ENCODE data around the gene MYL11.
A peak's percentile ranks its signal among the peaks of the same experiment; 100 is the strongest.

Gene MYL11

DNA sequence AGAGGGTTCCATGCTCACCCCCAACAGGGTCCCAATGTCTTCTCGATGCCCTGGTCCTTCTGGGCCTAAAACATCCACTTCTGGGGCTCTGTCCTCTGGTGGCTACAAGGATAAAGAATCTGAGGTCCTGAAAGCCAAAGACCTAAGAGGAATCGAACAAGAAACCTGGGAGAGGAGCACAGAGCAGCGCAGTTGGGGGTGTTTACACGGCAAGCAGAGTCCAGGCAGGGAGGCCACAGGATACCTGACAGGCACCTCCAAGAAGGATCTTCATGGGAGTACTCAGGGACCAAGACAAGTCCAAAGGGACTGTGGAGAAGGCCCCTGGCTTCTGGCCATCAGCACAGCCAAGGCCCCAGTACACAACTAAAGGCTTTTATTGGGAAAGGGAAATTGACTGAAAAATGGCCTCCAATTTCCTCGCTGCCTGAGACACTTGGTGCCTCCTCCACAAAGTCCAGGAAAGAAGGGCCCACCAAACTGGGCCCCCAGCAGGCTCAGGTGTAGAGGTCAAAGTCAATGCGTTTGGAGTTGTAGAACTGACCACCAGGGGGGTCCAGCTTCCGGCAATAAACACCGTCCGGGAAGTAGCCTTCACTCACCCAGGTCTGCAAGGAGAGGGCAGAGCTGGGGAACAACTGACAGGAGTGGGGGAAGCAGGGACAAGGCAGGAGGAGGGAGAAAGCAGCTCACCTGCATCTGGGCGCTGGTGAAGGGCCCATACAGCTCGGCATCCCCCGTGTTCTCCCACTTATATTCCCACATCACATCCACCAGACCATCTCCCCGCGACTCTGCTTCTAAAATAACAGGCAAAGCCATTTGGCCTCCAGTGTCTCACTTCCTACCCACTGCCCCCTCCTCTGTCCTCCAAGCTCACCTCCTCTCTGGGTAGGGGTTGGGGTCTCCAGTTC, 21.9 kb upstream of the MYL11 start:
- peak overlapping the region; percentile 49 for H3K27ac ChIP-seq
- TF ChIP-seq, protein P1, sequence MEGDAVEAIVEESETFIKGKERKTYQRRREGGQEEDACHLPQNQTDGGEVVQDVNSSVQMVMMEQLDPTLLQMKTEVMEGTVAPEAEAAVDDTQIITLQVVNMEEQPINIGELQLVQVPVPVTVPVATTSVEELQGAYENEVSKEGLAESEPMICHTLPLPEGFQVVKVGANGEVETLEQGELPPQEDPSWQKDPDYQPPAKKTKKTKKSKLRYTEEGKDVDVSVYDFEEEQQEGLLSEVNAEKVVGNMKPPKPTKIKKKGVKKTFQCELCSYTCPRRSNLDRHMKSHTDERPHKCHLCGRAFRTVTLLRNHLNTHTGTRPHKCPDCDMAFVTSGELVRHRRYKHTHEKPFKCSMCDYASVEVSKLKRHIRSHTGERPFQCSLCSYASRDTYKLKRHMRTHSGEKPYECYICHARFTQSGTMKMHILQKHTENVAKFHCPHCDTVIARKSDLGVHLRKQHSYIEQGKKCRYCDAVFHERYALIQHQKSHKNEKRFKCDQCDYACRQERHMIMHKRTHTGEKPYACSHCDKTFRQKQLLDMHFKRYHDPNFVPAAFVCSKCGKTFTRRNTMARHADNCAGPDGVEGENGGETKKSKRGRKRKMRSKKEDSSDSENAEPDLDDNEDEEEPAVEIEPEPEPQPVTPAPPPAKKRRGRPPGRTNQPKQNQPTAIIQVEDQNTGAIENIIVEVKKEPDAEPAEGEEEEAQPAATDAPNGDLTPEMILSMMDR (conservative IDR thresholded peaks at IDR 0.05) = no peak
- TF ChIP-seq ZFX (IDR thresholded peaks at IDR 0.05) = no peak

DNA sequence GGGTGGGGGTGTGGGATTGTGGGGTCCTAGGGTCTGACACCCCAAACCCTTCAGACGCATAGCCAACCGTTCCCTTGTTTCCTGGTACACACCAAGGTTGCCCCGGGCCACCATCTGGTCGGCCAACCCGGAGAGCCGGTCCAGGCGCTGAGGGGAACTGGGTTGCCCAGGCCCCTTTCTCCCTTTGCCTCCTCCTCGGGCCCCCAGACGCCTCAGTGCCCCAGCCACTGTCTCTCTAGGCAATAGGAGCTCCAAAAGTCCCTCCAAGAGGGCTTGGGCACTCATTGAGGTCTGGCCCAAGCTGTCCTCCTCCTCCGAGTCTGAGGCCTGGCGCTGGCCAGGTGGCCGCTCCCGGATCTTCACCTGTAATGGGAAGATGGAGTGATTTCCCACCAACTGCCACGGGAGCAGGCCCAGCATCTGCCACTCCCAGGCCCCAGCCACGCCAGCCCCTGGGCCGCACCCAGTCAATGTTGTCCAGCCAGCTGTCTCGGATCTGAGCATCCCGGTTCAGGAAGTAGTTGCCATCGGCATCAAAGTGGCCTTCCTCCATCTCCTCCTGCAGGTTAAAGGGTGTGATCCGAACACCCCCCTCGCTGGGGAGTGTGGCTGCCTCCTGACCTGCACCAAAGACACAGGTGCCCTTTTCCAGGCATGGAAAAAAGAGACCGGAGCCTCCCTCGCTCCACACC, 21.0 kb upstream of the MYL11 start:
- TF ChIP-seq, protein P1 (conservative IDR thresholded peaks at IDR 0.05) = no peak
- TF ChIP-seq ZFX (IDR thresholded peaks at IDR 0.05) = no peak
- peak overlapping the region; percentile 95 for H3K27ac ChIP-seq

DNA sequence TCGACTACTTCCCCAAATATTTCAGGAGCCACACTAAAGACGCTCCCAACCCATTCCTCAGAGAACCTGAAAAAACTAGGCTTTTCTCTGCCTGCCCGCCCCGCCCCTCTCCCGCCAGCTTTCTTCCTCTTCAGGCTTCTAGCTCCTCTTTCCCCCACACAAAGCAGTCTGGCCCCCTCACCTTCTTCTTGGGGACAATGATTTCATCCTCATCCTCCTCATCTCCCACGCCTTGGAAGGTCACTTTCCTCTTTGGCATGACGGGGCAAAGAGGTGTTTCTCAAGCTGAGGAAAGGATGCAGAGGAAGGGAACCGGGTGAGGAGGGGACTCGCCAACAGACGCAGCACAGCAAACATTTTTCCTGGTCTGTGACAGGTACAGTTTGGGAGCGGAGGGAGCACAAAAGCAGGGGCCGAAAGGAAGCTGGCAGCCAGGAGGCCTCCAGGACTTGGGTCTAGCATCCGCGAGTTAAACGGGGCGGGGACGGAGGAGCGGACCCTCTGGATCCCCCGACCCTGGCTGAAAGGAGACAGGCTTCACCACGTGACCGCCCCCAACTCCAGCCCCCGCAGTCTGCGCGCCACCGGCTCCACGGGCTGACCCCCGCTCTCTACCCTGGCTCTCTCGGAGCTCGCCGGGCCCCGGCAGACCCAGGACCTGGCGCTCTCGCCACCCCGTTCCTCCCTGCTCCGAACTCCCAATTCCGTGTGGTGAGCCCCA, 20.0 kb upstream of the MYL11 start:
- H3K27ac ChIP-seq = peak overlapping the region; percentile 95
- TF ChIP-seq ZFX (IDR thresholded peaks at IDR 0.05) = peak; percentile 39; the same call in 1 of the 2 replicates
- TF ChIP-seq, protein P1 (conservative IDR thresholded peaks at IDR 0.05) = no peak

DNA sequence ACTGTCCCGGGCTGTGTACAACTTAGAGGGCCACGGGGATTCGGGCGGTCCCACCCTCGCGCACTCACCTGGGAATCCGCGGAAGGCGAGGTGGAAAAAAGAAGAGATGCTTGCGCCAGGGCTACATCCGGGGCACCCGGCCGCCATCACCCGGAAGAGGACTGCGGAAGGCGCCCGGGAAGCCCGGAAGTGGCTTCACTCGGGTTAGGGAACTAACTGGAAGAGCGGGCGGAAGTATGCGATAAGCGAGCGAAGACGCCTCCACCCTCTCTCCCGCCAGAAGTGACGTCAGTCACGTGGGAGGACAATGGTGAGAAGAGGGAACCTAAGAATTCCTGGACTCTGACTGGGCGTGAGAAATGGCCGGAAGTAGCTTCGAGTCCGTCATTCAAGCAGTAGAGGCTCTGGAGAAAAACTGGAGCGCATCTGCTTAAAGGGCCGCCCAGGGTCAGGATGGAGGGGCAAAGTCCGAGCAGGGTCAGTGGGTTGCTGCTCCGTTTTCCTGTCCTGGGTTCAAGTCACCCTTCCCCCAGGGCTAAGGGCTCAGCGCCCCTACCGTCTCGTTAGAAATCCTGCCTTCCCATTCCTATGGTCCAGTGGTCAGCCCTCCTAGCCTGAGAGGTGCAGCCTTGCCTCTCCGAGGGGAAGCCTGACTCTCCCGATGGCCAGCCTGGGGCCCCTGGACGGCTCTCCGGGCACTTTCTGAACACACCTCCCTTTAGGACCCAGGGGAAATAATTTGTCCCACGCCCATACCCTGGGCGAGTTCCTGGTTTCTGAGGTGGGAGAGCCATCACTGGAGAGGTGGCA, 19.3 kb upstream of the MYL11 start, which contains the start of gene CD2BP2:
CD2BP2 (minus strand) TSS at position 165 of the 810 bp plus-strand sequence. CDS start 627 bp downstream, outside the sequence.
- peak within 1 kb of the TSS; percentile 95 for H3K27ac ChIP-seq
- TF ChIP-seq, protein P1 (conservative IDR thresholded peaks at IDR 0.05) = no peak
- TF ChIP-seq ZFX (IDR thresholded peaks at IDR 0.05) = no peak

DNA sequence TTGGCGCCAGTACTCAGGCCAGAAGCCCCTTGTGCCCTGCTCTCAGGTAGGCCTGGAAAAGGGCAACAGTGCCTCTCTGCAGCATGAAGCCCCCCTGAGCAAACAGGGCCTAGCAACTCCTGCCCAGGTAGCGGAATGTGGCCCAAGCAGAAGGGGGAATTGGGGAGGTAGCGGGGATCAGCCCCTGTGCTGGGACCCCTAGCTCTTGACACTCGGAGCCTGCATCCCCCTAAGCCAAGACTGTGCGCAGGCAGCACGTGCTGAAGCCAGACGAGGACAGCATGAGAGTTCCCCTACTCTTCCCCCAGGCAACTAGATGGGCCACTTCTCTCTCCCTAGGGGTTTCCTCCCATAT, 18.7 kb upstream of the MYL11 start:
- TF ChIP-seq, protein P1 (conservative IDR thresholded peaks at IDR 0.05) = no peak
- no peak for TF ChIP-seq ZFX (IDR thresholded peaks at IDR 0.05)
- H3K27ac ChIP-seq = peak overlapping the region; percentile 95

DNA sequence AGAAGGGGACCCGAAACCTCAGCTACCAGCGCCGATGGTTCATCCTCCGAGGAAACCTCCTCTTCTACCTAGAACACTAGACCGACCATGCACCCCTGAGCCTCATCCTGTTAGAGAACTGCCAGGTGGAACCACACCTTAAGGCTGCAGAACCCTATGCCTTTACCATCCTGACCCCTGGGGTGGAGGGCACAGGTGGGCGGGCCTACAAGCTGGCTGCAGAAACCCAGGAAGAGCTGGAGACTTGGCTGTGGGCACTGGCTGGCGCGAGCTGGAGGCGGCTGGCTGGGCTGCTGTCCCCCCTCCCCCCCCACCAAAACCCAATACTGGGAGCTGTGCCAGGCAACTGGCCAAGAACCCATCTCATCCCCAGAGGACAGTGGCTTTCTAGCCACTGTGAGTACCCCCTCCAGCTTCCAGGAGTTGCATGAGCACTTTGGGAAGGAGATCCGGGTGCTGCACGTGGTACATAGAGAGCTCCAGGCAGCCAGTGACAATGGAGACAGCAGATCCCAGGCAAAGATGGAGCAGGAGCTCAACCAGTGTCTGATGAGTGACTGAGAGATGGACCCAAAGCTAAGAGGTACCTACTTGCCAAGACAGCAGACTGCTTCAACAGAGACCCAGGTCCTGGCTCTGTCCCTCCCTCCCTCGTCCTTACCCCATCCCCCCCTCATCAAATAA, 18.1 kb upstream of the MYL11 start:
- peak overlapping the region; percentile 95 for H3K27ac ChIP-seq
- TF ChIP-seq, protein P1 (conservative IDR thresholded peaks at IDR 0.05) = no peak
- no peak for TF ChIP-seq ZFX (IDR thresholded peaks at IDR 0.05)

Measured in C4-2B (cell line).